Neural crest cell (in vitro differentiated cells): Measurements from ENCODE around the gene RPP14. TPM values are rescaled to one million over a fixed set of nuclear protein-coding genes. Genes with fewer than 3 reads are reported as not detected.
"Not testable (repeated sequence)": the region's sequence is repeated elsewhere in the genome, so short reads cannot be mapped to it uniquely, and the experiment has no call there.

Experiments
- DNase-seq: peaks from one replicate; pipeline ENCODE4 v3.0.0; 2021; ENCODE audit warnings: low read depth, mixed read lengths, low spot score
- H3K27ac Mint-ChIP-seq: one replicate; pipeline ENCODE4 v1.8.0; 2021; ENCODE audit warnings: mild to moderate bottlenecking, mixed read lengths; ENCODE audit not compliant: unreplicated experiment
- H3K27me3 Mint-ChIP-seq: 2 replicates; pipeline ENCODE4 v1.8.0; 2021; ENCODE audit warnings: low read depth, mild to moderate bottlenecking, mixed read lengths
- H3K36me3 Mint-ChIP-seq: 2 replicates; pipeline ENCODE4 v1.8.0; 2021; ENCODE audit warnings: low read depth, mild to moderate bottlenecking, mixed read lengths
- H3K4me1 Mint-ChIP-seq: 2 replicates; pipeline ENCODE4 v1.8.0; 2021; ENCODE audit warnings: mixed read lengths
- H3K4me3 Mint-ChIP-seq: one replicate; pipeline ENCODE4 v1.8.0; 2021; ENCODE audit warnings: mild to moderate bottlenecking, mixed read lengths
- H3K9me3 Mint-ChIP-seq: 2 replicates; pipeline ENCODE4 v1.8.0; 2021; ENCODE audit warnings: mixed read lengths
- total RNA-seq: library from RNA; stranded (reverse); gene quantifications from 2 replicates; pipeline ENCODE4 v1.2.1, GENCODE V29; 2021
- TF ChIP-seq, protein P1 (sequence below): fragments of 200-600 bp; sonication (generic); conservative IDR thresholded peaks from 2 replicates; pipeline ENCODE4 v1.5.0; 2021; ENCODE audit warnings: antibody characterized with exemption, mild to moderate bottlenecking

RPP14 gene
- total RNA-seq, 1 donor from 2014 or later: 29.9 TPM

- Mint-ChIP-seq H3K27ac (no peak overlapping the region), H3K4me3 (peak overlapping the region; percentile 92), H3K36me3 (no peaks in the 10 kb centered on the region), H3K27me3 (peaks cover 64% of the 10 kb centered on the region), H3K4me1 (peaks cover 23% of the 10 kb centered on the region), H3K9me3 (no peaks in the 10 kb centered on the region)
- no peak for DNase-seq
- TF ChIP-seq, protein P1, sequence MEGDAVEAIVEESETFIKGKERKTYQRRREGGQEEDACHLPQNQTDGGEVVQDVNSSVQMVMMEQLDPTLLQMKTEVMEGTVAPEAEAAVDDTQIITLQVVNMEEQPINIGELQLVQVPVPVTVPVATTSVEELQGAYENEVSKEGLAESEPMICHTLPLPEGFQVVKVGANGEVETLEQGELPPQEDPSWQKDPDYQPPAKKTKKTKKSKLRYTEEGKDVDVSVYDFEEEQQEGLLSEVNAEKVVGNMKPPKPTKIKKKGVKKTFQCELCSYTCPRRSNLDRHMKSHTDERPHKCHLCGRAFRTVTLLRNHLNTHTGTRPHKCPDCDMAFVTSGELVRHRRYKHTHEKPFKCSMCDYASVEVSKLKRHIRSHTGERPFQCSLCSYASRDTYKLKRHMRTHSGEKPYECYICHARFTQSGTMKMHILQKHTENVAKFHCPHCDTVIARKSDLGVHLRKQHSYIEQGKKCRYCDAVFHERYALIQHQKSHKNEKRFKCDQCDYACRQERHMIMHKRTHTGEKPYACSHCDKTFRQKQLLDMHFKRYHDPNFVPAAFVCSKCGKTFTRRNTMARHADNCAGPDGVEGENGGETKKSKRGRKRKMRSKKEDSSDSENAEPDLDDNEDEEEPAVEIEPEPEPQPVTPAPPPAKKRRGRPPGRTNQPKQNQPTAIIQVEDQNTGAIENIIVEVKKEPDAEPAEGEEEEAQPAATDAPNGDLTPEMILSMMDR: no peak
These were observed 27.9 kb downstream of the RPP14 start for GRCh38 chr3:58334013-58334321.

DNA sequence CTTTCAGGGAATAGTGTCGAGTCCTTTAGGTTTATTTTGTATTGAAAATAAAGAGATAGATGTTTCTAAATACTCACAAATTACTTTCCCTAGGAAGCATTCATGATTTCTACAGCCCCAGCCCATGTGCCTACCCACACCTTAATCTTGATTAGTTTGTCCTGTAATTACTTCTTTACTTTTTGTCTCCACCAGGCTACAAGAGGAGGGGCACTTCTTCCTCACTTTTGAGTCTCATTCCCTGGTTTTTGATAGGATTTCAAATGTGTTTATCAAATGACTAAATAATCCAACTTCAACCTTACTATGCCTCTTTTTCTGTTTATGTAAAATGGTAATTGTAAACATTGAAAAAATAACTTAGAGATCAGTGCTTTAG lies 28.4 kb downstream of the RPP14 start:
- TF ChIP-seq, protein P1: no peak
- no peak overlapping the region for H3K27ac Mint-ChIP-seq
- no peak for DNase-seq
- H3K4me3 Mint-ChIP-seq: peak overlapping the region; percentile 28
- H3K9me3 Mint-ChIP-seq: no peaks in the 10 kb centered on the region
- no peaks in the 10 kb centered on the region for H3K36me3 Mint-ChIP-seq
- H3K27me3 Mint-ChIP-seq: peaks cover 63% of the 10 kb centered on the region
- peaks cover 23% of the 10 kb centered on the region for H3K4me1 Mint-ChIP-seq

DNA sequence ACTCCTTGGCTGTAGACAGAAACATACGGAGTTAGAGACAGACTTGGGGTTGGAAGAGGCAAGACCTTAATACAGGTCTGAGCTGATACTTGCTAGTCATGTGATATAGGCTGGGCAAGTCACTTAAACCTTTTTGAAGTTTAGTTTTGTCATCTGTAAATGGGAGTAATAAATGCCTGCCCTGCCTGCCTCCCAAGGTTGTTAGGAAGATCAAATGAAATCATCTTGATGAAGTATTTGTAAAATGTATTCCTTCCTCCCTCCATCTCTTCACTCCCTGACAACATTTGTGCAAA lies 29.6 kb downstream of the RPP14 start:
- H3K9me3 Mint-ChIP-seq: no peaks in the 10 kb centered on the region
- TF ChIP-seq, protein P1: no peak
- DNase-seq: no peak
- no peaks in the 10 kb centered on the region for H3K36me3 Mint-ChIP-seq
- H3K27ac Mint-ChIP-seq: no peak overlapping the region
- no peak overlapping the region for H3K4me3 Mint-ChIP-seq
- H3K4me1 Mint-ChIP-seq: peaks cover 23% of the 10 kb centered on the region
- H3K27me3 Mint-ChIP-seq: peaks cover 56% of the 10 kb centered on the region

DNA sequence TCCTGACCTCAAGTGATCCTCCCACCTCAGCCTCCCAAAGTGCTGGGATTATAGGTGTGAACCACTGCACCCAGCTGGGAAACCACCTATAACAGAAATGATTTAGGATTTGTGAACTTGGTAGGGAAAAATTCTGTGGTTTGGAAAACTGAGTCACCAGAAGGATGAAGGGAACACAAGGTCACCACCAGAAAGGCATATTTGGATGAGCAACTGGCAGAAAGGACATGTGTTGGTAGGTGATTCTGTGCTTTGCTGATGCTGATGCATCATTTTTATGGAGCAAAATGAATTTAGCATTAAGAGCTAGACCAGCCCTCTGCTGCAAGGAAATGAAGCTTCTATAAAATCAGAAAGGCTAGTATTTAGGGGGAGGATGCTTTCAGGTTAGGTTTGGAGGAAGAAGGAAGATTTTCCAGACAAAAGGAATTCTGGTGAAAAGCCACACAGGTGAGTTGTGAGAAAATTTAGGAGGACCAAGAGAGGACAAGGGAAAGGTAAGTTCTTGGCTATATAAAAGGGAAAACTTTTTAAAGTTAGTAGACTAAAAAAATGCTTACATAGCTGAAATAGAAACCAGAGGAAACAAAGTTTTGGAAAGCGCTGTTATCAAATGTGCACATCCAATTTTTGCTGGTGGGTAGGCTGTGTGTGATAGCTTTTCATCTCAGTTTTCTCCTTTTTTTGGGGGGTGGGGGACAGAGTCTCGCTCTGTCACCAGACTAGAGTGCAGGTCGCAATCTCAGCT lies 30.3 kb downstream of the RPP14 start:
- TF ChIP-seq, protein P1: no peak
- no peaks in the 10 kb centered on the region for H3K36me3 Mint-ChIP-seq
- H3K4me3 Mint-ChIP-seq: no peak overlapping the region
- peaks cover 23% of the 10 kb centered on the region for H3K4me1 Mint-ChIP-seq
- no peaks in the 10 kb centered on the region for H3K9me3 Mint-ChIP-seq
- H3K27ac Mint-ChIP-seq: no peak overlapping the region
- H3K27me3 Mint-ChIP-seq: peaks cover 51% of the 10 kb centered on the region
- DNase-seq: no peak

GRCh38 chr3:58337190-58337589 lies 31.1 kb downstream of the RPP14 start:
- TF ChIP-seq, protein P1: no peak
- Mint-ChIP-seq H3K36me3 (no peaks in the 10 kb centered on the region), H3K27ac (no peak overlapping the region), H3K27me3 (peaks cover 44% of the 10 kb centered on the region), H3K4me3 (no peak overlapping the region), H3K9me3 (no peaks in the 10 kb centered on the region), H3K4me1 (peaks cover 23% of the 10 kb centered on the region)
- no peak for DNase-seq

DNA sequence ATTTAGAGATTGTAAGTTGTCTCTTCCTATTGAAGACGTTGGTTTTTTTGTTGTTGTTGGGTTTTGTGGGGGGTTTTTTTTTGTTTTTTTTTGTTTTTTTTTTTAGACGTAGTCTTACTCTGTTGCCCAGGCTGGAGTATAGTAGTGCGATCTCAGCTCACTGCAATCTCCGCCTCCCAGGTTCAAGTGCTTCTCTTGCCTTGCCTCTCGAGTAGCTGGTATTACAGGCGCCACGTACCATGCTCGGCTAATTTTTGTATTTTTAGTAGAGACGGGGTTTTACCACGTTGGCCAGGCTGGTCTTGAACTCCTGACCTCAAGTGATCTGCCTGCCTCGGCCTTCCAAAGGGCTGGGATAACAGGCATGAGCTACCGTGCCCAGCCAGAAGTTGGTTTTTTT lies 33.1 kb downstream of the RPP14 start:
- H3K27ac Mint-ChIP-seq, H3K4me3 Mint-ChIP-seq, H3K9me3 Mint-ChIP-seq, DNase-seq, H3K36me3 Mint-ChIP-seq: not testable (repeated sequence)
- Mint-ChIP-seq H3K27me3 (peaks cover 35% of the 10 kb centered on the region), H3K4me1 (peaks cover 13% of the 10 kb centered on the region)
